Mesenchymal stem cell (in vitro differentiated cells and primary cell): ENCODE results near the gene PTPRH.
A peak's percentile ranks its signal among the peaks of the same experiment; 100 is the strongest.
"Not testable (repeated sequence)": the region's sequence is repeated elsewhere in the genome, so short reads cannot be mapped to it uniquely, and the experiment has no call there.

Source experiments
- DNase-seq: peaks from one replicate; pipeline ENCODE4 v3.0.0-alpha.2; 2013
- H2AFZ ChIP-seq: one replicate; pipeline ENCODE4 v1.6.1; 2013; ENCODE audit warnings: low read depth, mild to moderate bottlenecking, control low read depth, inconsistent platforms, low read length, moderate library complexity
- H2AK5ac ChIP-seq: 2 replicates; pipeline ENCODE4 v1.6.1; 2013; ENCODE audit warnings: low read length, moderate library complexity, mild to moderate bottlenecking, inconsistent platforms; ENCODE audit not compliant: severe bottlenecking
- H2BK120ac ChIP-seq: one replicate; pipeline ENCODE4 v1.6.1; 2013; ENCODE audit warnings: low read depth, mild to moderate bottlenecking, inconsistent platforms, low read length, moderate library complexity
- H2BK12ac ChIP-seq, 2 experiments: one replicate each; pipeline ENCODE4 v1.6.1; 2013; ENCODE audit warnings: inconsistent platforms in 2 of 2, low read length in 2 of 2, mild to moderate bottlenecking in 2 of 2, moderate library complexity in 2 of 2, control low read depth in 1 of 2
- H2BK15ac ChIP-seq: one replicate; pipeline ENCODE4 v1.6.1; 2013; ENCODE audit warnings: mild to moderate bottlenecking, low read depth, inconsistent platforms; ENCODE audit not compliant: poor library complexity, severe bottlenecking
- H2BK5ac ChIP-seq: 2 replicates; pipeline ENCODE4 v1.6.1; 2013; ENCODE audit warnings: low read depth, mild to moderate bottlenecking, low read length, control low read depth, inconsistent platforms; ENCODE audit not compliant: poor library complexity, severe bottlenecking
- H3K14ac ChIP-seq, 2 experiments: one replicate each; pipeline ENCODE4 v1.6.1; 2013; ENCODE audit warnings: inconsistent platforms in 2 of 2, low read length in 2 of 2, control low read depth in 1 of 2, mild to moderate bottlenecking in 1 of 2, moderate library complexity in 1 of 2
- H3K18ac ChIP-seq, 2 experiments: one replicate each; pipeline ENCODE4 v1.6.1; 2013; ENCODE audit warnings: inconsistent platforms in 2 of 2, low read length in 2 of 2, control low read depth in 1 of 2, low read depth in 1 of 2, mild to moderate bottlenecking in 1 of 2
- H3K23ac ChIP-seq, 2 experiments: one replicate each; pipeline ENCODE4 v1.6.1; 2013; ENCODE audit warnings: inconsistent platforms in 2 of 2, low read length in 2 of 2, mild to moderate bottlenecking in 2 of 2, moderate library complexity in 2 of 2, control low read depth in 1 of 2
- H3K27ac ChIP-seq: 2 replicates; pipeline ENCODE4 v1.5.1; 2013; ENCODE audit warnings: mild to moderate bottlenecking, moderate library complexity, low read length, control low read depth, inconsistent platforms; ENCODE audit not compliant: poor library complexity, severe bottlenecking
- H3K27me3 ChIP-seq, 2 experiments: 2 replicates each; pipeline versions ENCODE4 v1.6.1 to v1.7.0; 2013; ENCODE audit warnings: low read length in 2 of 2, mild to moderate bottlenecking in 2 of 2, moderate library complexity in 2 of 2, control low read depth in 1 of 2, inconsistent platforms in 1 of 2; ENCODE audit not compliant: control insufficient read depth in 1 of 2, insufficient read depth in 1 of 2
- H3K36me3 ChIP-seq, 2 experiments: 2 replicates each; pipeline versions ENCODE4 v1.6.1 to v1.7.0; 2013; ENCODE audit warnings: low read length in 2 of 2, control low read depth in 1 of 2, inconsistent platforms in 1 of 2, low read depth in 1 of 2, mild to moderate bottlenecking in 1 of 2; ENCODE audit not compliant: insufficient read depth in 2 of 2, control insufficient read depth in 1 of 2
- H3K4ac ChIP-seq, 2 experiments: one replicate each; pipeline ENCODE4 v1.6.1; 2013; ENCODE audit warnings: inconsistent platforms in 2 of 2, low read length in 2 of 2, mild to moderate bottlenecking in 2 of 2, moderate library complexity in 2 of 2, control low read depth in 1 of 2, low read depth in 1 of 2
- H3K4me1 ChIP-seq: 2 replicates; pipeline ENCODE4 v1.6.1; 2013; ENCODE audit warnings: low read depth, low read length, control low read depth; ENCODE audit not compliant: control insufficient read depth, insufficient read depth
- H3K4me2 ChIP-seq: 2 replicates; pipeline ENCODE4 v1.6.1; 2013; ENCODE audit warnings: low read length, mild to moderate bottlenecking, inconsistent platforms; ENCODE audit not compliant: poor library complexity, severe bottlenecking
- H3K4me3 ChIP-seq, 2 experiments: 2 replicates each; pipeline versions ENCODE4 v1.5.1 to v1.7.0; 2013; ENCODE audit warnings: low read length in 2 of 2, mild to moderate bottlenecking in 2 of 2, control low read depth in 1 of 2, low read depth in 1 of 2; ENCODE audit not compliant: insufficient read depth in 1 of 2
- H3K79me1 ChIP-seq: replicated peaks from 2 replicates; pipeline ENCODE4 v1.6.1; 2013; ENCODE audit warnings: mild to moderate bottlenecking, control low read depth, low read length, inconsistent platforms; ENCODE audit not compliant: poor library complexity, severe bottlenecking
- H3K9ac ChIP-seq: 2 replicates; pipeline ENCODE4 v1.7.0; 2013; ENCODE audit warnings: mild to moderate bottlenecking, low read length, moderate library complexity
- H3K9me3 ChIP-seq: 2 replicates; pipeline ENCODE4 v1.7.0; 2013; ENCODE audit warnings: mild to moderate bottlenecking, low read length; ENCODE audit not compliant: control insufficient read depth
- H4K8ac ChIP-seq: one replicate; pipeline ENCODE4 v1.6.1; 2013; ENCODE audit warnings: inconsistent platforms, mild to moderate bottlenecking, low read length, moderate library complexity
- H4K91ac ChIP-seq: one replicate; pipeline ENCODE4 v1.6.1; 2013; ENCODE audit warnings: mild to moderate bottlenecking, low read length, inconsistent platforms
- WGBS: methylation state at CpG from one replicate; pipeline ENCODE4 v1.1.7; 2013; ENCODE audit warnings: mixed read lengths; 5-methylcytosine and 5-hydroxymethylcytosine counted together

Gene PTPRH

GRCh38 chr19:55172318-55172717 is 37.0 kb downstream of the PTPRH start:
- H3K14ac ChIP-seq, H4K8ac ChIP-seq, H2BK120ac ChIP-seq, H3K23ac ChIP-seq, H3K27ac ChIP-seq, H4K91ac ChIP-seq, H2AK5ac ChIP-seq, H2BK5ac ChIP-seq, H2BK15ac ChIP-seq, H2BK12ac ChIP-seq, H3K79me1 ChIP-seq, H3K4me2 ChIP-seq, DNase-seq, H2AFZ ChIP-seq, H3K18ac ChIP-seq, H3K4ac ChIP-seq, H3K36me3 ChIP-seq, H3K9me3 ChIP-seq: not testable (repeated sequence)
- 47% methylated on average over 4 of the region's 9 CpGs for WGBS
- H3K4me1 ChIP-seq, result peaks cover 12% of the 10 kb centered on the region
- peak overlapping the region in 1 of 2 experiments; percentile 91 for H3K4me3 ChIP-seq
- H3K27me3 ChIP-seq, result peaks cover 26 to 76% of the 10 kb centered on the region in 2 experiments
- peak overlapping the region; percentile 89 for H3K9ac ChIP-seq

- no peaks in the 10 kb centered on the region for H3K9me3 ChIP-seq
- no peak overlapping the region for H3K14ac ChIP-seq
- no peak overlapping the region for H3K4ac ChIP-seq
- no peak overlapping the region for H2AFZ ChIP-seq
- no peak overlapping the region for H2AK5ac ChIP-seq
- no peaks in the 10 kb centered on the region for H3K36me3 ChIP-seq
- no peak overlapping the region for H3K18ac ChIP-seq
- WGBS, result 96% methylated on average over 5 of the region's 5 CpGs
- peaks cover 12% of the 10 kb centered on the region for H3K4me1 ChIP-seq
- no peak overlapping the region for H3K23ac ChIP-seq
- H3K9ac ChIP-seq, result no peak overlapping the region
- no peak overlapping the region for H3K4me2 ChIP-seq
- H2BK5ac ChIP-seq, result no peak overlapping the region
- peaks cover 26 to 68% of the 10 kb centered on the region in 2 experiments for H3K27me3 ChIP-seq
- H3K27ac ChIP-seq, result no peak overlapping the region
- no peak overlapping the region for H2BK15ac ChIP-seq
- no peak overlapping the region for H4K91ac ChIP-seq
- H2BK120ac ChIP-seq, result no peak overlapping the region
- no peak overlapping the region for H3K4me3 ChIP-seq
- no peak overlapping the region for H4K8ac ChIP-seq
- no peak for DNase-seq
- no peak overlapping the region for H2BK12ac ChIP-seq
- H3K79me1 ChIP-seq, result no peaks in the 10 kb centered on the region
Measured at GRCh38 chr19:55171440-55171839, 37.9 kb downstream of the PTPRH start.

- H2BK15ac ChIP-seq, result no peak overlapping the region
- no peak overlapping the region for H3K4me3 ChIP-seq
- no peak overlapping the region for H2AFZ ChIP-seq
- no peak overlapping the region for H3K4ac ChIP-seq
- H3K23ac ChIP-seq, result no peak overlapping the region
- H3K9me3 ChIP-seq, result no peaks in the 10 kb centered on the region
- H3K79me1 ChIP-seq, result no peaks in the 10 kb centered on the region
- H2BK5ac ChIP-seq, result no peak overlapping the region
- H2AK5ac ChIP-seq, result no peak overlapping the region
- no peak overlapping the region for H3K4me2 ChIP-seq
- no peak for DNase-seq
- peaks cover 33 to 49% of the 10 kb centered on the region in 2 experiments for H3K27me3 ChIP-seq
- peaks cover 19% of the 10 kb centered on the region for H3K4me1 ChIP-seq
- no peak overlapping the region for H3K9ac ChIP-seq
- no peak overlapping the region for H3K27ac ChIP-seq
- no peaks in the 10 kb centered on the region for H3K36me3 ChIP-seq
- H4K91ac ChIP-seq, result no peak overlapping the region
- H2BK120ac ChIP-seq, result no peak overlapping the region
- no peak overlapping the region for H3K18ac ChIP-seq
- H3K14ac ChIP-seq, result no peak overlapping the region
- 86% methylated on average over 3 of the region's 4 CpGs for WGBS
- H4K8ac ChIP-seq, result no peak overlapping the region
- H2BK12ac ChIP-seq, result no peak overlapping the region
Measured at GRCh38 chr19:55169136-55169535, 40.2 kb downstream of the PTPRH start.

- H2BK12ac ChIP-seq, result no peak within 1 kb of the TSS
- no peaks in the 10 kb centered on the region for H3K36me3 ChIP-seq
- H2BK15ac ChIP-seq, result no peak within 1 kb of the TSS
- no peak within 1 kb of the TSS for H4K8ac ChIP-seq
- no peaks in the 10 kb centered on the region for H3K9me3 ChIP-seq
- H2BK5ac ChIP-seq, result no peak within 1 kb of the TSS
- no peak within 1 kb of the TSS for H3K27ac ChIP-seq
- H3K4me2 ChIP-seq, result peak within 1 kb of the TSS; percentile 87
- H2BK120ac ChIP-seq, result no peak within 1 kb of the TSS
- H3K4me3 ChIP-seq, result peak within 1 kb of the TSS; percentile 60 to 82
- H3K18ac ChIP-seq, result no peak within 1 kb of the TSS
- no peak within 1 kb of the TSS for H2AK5ac ChIP-seq
- 4% methylated on average over 26 of the region's 33 CpGs for WGBS
- H3K9ac ChIP-seq, result peak within 1 kb of the TSS; percentile 41
- peak; percentile 98 for DNase-seq
- peak within 1 kb of the TSS; percentile 87 for H2AFZ ChIP-seq
- peaks cover 32 to 51% of the 10 kb centered on the region in 2 experiments for H3K27me3 ChIP-seq
- no peak within 1 kb of the TSS for H3K4ac ChIP-seq
- no peak within 1 kb of the TSS for H3K14ac ChIP-seq
- H3K79me1 ChIP-seq, result no peaks in the 10 kb centered on the region
- no peak within 1 kb of the TSS for H3K23ac ChIP-seq
- H4K91ac ChIP-seq, result no peak within 1 kb of the TSS
- peaks cover 7% of the 10 kb centered on the region for H3K4me1 ChIP-seq
Measured at GRCh38 chr19:55166530-55167268, 42.6 kb downstream of the PTPRH start, which contains the start of gene DNAAF3. Gene DNAAF3, minus strand, starts transcription at chr19:55166613. Its CDS starts 200 bp downstream, at chr19:55166413.
